ENCODE results near the gene SGSH.

- TF ChIP-seq CTCF (IDR thresholded peaks at IDR 0.05) (no peak), POLR2A (IDR thresholded peaks at IDR 0.05) (no peak)
These were observed 40.6 kb upstream of the SGSH start, which contains the start of gene RNF213 for GRCh38 chr17:80260791-80261158.

All from testis (tissue), 2 donors.